T-helper 1 cell (primary cell): ENCODE measurements around the gene MRAP2.

Source experiments
- DNase-seq, 5 donors: peaks; one replicate each; pipeline ENCODE4 v3.0.0-alpha.2; 2012 to 2020

The MRAP2 gene

GRCh38 chr6:84136364-84137050 lies 102.9 kb downstream of the MRAP2 start:
- DNase-seq, result no peak

- no peak for DNase-seq
Measured at GRCh38 chr6:84137051-84137375, 103.4 kb downstream of the MRAP2 start.

GRCh38 chr6:84137989-84138575 lies 104.5 kb downstream of the MRAP2 start:
- DNase-seq, result no peak

- DNase-seq, result no peak
Measured at GRCh38 chr6:84139311-84139710, 105.7 kb downstream of the MRAP2 start.
